Activated CD8-positive, alpha-beta T cell treated with anti-CD3 and anti-CD28 coated beads, Interleukin-2, amount 10 ng/mL, durations not matched to agents 7 days and 5 days (primary cell): ENCODE results near the gene GYG1. TPM values are rescaled to one million over a fixed set of nuclear protein-coding genes. Genes with fewer than 3 reads are reported as not detected.

ENCODE experiments used
- ATAC-seq: fragments of 150-1000 bp; cut with Tn5 transposase; one replicate; pipeline ENCODE4 v1.10.0; 2021; ENCODE audit warnings: moderate library complexity
- CTCF ChIA-PET: fragments of 350-600 bp; sonication (Branson Sonifier 250); formaldehyde crosslinking; loops from one replicate; lab custom pipeline; 2021; ENCODE audit warnings: antibody characterized with exemption; lab: Charles Lee
- POLR2A ChIA-PET: fragments of 350-600 bp; sonication (Branson Sonifier 250); formaldehyde crosslinking; loops from one replicate; lab custom pipeline; 2021; ENCODE audit warnings: antibody characterized with exemption; lab: Charles Lee
- DNase-seq: peaks from one replicate; pipeline ENCODE4 v3.0.0-alpha.2; 2020
- H3K27ac Mint-ChIP-seq: one replicate; pipeline ENCODE4 v1.8.0; 2021; ENCODE audit warnings: mild to moderate bottlenecking, mixed read lengths
- H3K27me3 Mint-ChIP-seq: one replicate; pipeline ENCODE4 v1.8.0; 2021; ENCODE audit warnings: low read depth, mixed read lengths
- H3K36me3 Mint-ChIP-seq: one replicate; pipeline ENCODE4 v1.8.0; 2021; ENCODE audit warnings: low read depth, mixed read lengths
- H3K4me1 Mint-ChIP-seq: one replicate; pipeline ENCODE4 v1.8.0; 2021; ENCODE audit warnings: low read depth, mixed read lengths
- H3K4me3 Mint-ChIP-seq: one replicate; pipeline ENCODE4 v1.8.0; 2021; ENCODE audit warnings: mild to moderate bottlenecking, mixed read lengths
- H3K9me3 Mint-ChIP-seq: one replicate; pipeline ENCODE4 v1.8.0; 2022; ENCODE audit warnings: mixed read lengths; ENCODE audit not compliant: insufficient read depth
- total RNA-seq, 2 experiments: library from RNA; stranded (reverse); gene quantifications; one replicate each; pipeline ENCODE4 v1.2.3, GENCODE V29; 2021

Gene GYG1
- total RNA-seq, 2 experiments from 2014 or later: 46.9 to 54.0 TPM

- Mint-ChIP-seq H3K4me3 (no peak overlapping the region), H3K4me1 (peaks cover 40% of the 10 kb centered on the region), H3K27ac (no peak overlapping the region), H3K9me3 (no peaks in the 10 kb centered on the region), H3K36me3 (peaks cover 56% of the 10 kb centered on the region), H3K27me3 (no peaks in the 10 kb centered on the region)
- CTCF ChIA-PET: no interaction called here
- POLR2A ChIA-PET: no interaction called here
- ATAC-seq (no peak), DNase-seq (no peak)
Measured at GRCh38 chr3:149005416-149005815, 14.1 kb downstream of the GYG1 start.

GRCh38 chr3:149007567-149008257 is 16.4 kb downstream of the GYG1 start:
- ChIA-PET POLR2A (interaction anchor here (2.1 to 3.1 kb wide), 2 partner anchors 9 to 15 kb away, joined by 9 to 17 read pairs; no protein-coding TSS in a partner anchor), CTCF (no interaction called here)
- Mint-ChIP-seq H3K27ac (no peak overlapping the region), H3K4me3 (no peak overlapping the region), H3K27me3 (no peaks in the 10 kb centered on the region), H3K36me3 (peaks cover 62% of the 10 kb centered on the region), H3K4me1 (peaks cover 53% of the 10 kb centered on the region), H3K9me3 (no peaks in the 10 kb centered on the region)
- ATAC-seq (no peak), DNase-seq (no peak)

GRCh38 chr3:149009732-149010131 is 18.4 kb downstream of the GYG1 start:
- peak overlapping the region; percentile 95 for H3K27ac Mint-ChIP-seq
- no peaks in the 10 kb centered on the region for H3K27me3 Mint-ChIP-seq
- H3K36me3 Mint-ChIP-seq: peaks cover 69% of the 10 kb centered on the region
- peak overlapping the region; percentile 18 for H3K4me3 Mint-ChIP-seq
- ChIA-PET CTCF (interaction anchor here (0.7 to 1.8 kb wide), 11 partner anchors 9 to 110 kb away, joined by 3 to 8 read pairs (median 3); partner anchors contain the start of gene GYG1), POLR2A (interaction anchor here (0.7 to 3.1 kb wide), 7 partner anchors 11 to 120 kb away, joined by 3 to 17 read pairs (median 4); partner anchors contain the start of gene HPS3)
- peaks cover 44% of the 10 kb centered on the region for H3K4me1 Mint-ChIP-seq
- DNase-seq (peak; percentile 86), ATAC-seq (peak; percentile 98)
- H3K9me3 Mint-ChIP-seq: no peaks in the 10 kb centered on the region

GRCh38 chr3:149010504-149010951 is 19.2 kb downstream of the GYG1 start:
- ChIA-PET CTCF (interaction anchor here (0.8 to 1.8 kb wide), 5 partner anchors 12 to 106 kb away, joined by 3 to 8 read pairs (median 4); no protein-coding TSS in a partner anchor), POLR2A (interaction anchor here (3.1 kb wide), 1 partner anchor 12 kb away, joined by 17 read pairs; no protein-coding TSS in a partner anchor)
- DNase-seq (no peak), ATAC-seq (no peak)
- Mint-ChIP-seq H3K36me3 (peaks cover 75% of the 10 kb centered on the region), H3K27me3 (no peaks in the 10 kb centered on the region), H3K9me3 (no peaks in the 10 kb centered on the region), H3K4me1 (peaks cover 52% of the 10 kb centered on the region), H3K4me3 (no peak overlapping the region), H3K27ac (peak overlapping the region; percentile 95)

GRCh38 chr3:149010966-149011365 is 19.6 kb downstream of the GYG1 start:
- H3K36me3 Mint-ChIP-seq: peaks cover 74% of the 10 kb centered on the region
- peaks cover 55% of the 10 kb centered on the region for H3K4me1 Mint-ChIP-seq
- no peak overlapping the region for H3K4me3 Mint-ChIP-seq
- CTCF ChIA-PET: no interaction called here
- peak overlapping the region; percentile 95 for H3K27ac Mint-ChIP-seq
- H3K27me3 Mint-ChIP-seq: no peaks in the 10 kb centered on the region
- DNase-seq (no peak), ATAC-seq (no peak)
- H3K9me3 Mint-ChIP-seq: no peaks in the 10 kb centered on the region
- POLR2A ChIA-PET: no interaction called here

- Mint-ChIP-seq H3K9me3 (no peaks in the 10 kb centered on the region), H3K27me3 (no peaks in the 10 kb centered on the region), H3K4me1 (peaks cover 60% of the 10 kb centered on the region), H3K4me3 (no peak overlapping the region), H3K27ac (no peak overlapping the region), H3K36me3 (peaks cover 78% of the 10 kb centered on the region)
- ATAC-seq: no peak
- ChIA-PET POLR2A (no interaction called here), CTCF (no interaction called here)
- DNase-seq: no peak
Measured at GRCh38 chr3:149011676-149012075, 20.3 kb downstream of the GYG1 start.

GRCh38 chr3:149013726-149014125 is 22.4 kb downstream of the GYG1 start:
- H3K27ac Mint-ChIP-seq: no peak overlapping the region

GRCh38 chr3:149015393-149015792 is 24.1 kb downstream of the GYG1 start:
- H3K4me3 Mint-ChIP-seq: no peak overlapping the region
- no peak overlapping the region for H3K27ac Mint-ChIP-seq
- ATAC-seq: no peak
- ChIA-PET POLR2A (no interaction called here), CTCF (no interaction called here)
- peaks cover 65% of the 10 kb centered on the region for H3K36me3 Mint-ChIP-seq
- no peaks in the 10 kb centered on the region for H3K9me3 Mint-ChIP-seq
- DNase-seq: no peak
- peaks cover 37% of the 10 kb centered on the region for H3K4me1 Mint-ChIP-seq
- H3K27me3 Mint-ChIP-seq: no peaks in the 10 kb centered on the region

More at GRCh38 chr3:149013726-149014125, 22.4 kb downstream of the GYG1 start:
- Mint-ChIP-seq H3K9me3 (no peaks in the 10 kb centered on the region), H3K4me1 (peaks cover 53% of the 10 kb centered on the region), H3K36me3 (peaks cover 73% of the 10 kb centered on the region), H3K4me3 (no peak overlapping the region), H3K27me3 (no peaks in the 10 kb centered on the region)
- DNase-seq: no peak
- ATAC-seq: no peak
- CTCF ChIA-PET: no interaction called here
- POLR2A ChIA-PET: no interaction called here

GRCh38 chr3:149016242-149016641 is 24.9 kb downstream of the GYG1 start:
- no peak for ATAC-seq

GRCh38 chr3:149016669-149017541 is 25.6 kb downstream of the GYG1 start:
- Mint-ChIP-seq H3K4me3 (no peak overlapping the region), H3K27ac (peak overlapping the region; percentile 74), H3K4me1 (peaks cover 28% of the 10 kb centered on the region), H3K27me3 (no peaks in the 10 kb centered on the region), H3K36me3 (peaks cover 62% of the 10 kb centered on the region), H3K9me3 (no peaks in the 10 kb centered on the region)
- POLR2A ChIA-PET: no interaction called here
- CTCF ChIA-PET: interaction anchor here (0.6 kb wide), 1 partner anchor 26 kb away, joined by 3 read pairs; no protein-coding TSS in a partner anchor
- DNase-seq (no peak), ATAC-seq (peak; percentile 63)

More at GRCh38 chr3:149016242-149016641, 24.9 kb downstream of the GYG1 start:
- Mint-ChIP-seq H3K4me1 (peaks cover 33% of the 10 kb centered on the region), H3K36me3 (peaks cover 64% of the 10 kb centered on the region), H3K27ac (peak overlapping the region; percentile 74), H3K9me3 (no peaks in the 10 kb centered on the region), H3K27me3 (no peaks in the 10 kb centered on the region), H3K4me3 (no peak overlapping the region)
- CTCF ChIA-PET: interaction anchor here (0.6 kb wide), 1 partner anchor 27 kb away, joined by 3 read pairs; no protein-coding TSS in a partner anchor
- POLR2A ChIA-PET: interaction anchor here (0.8 kb wide), 1 partner anchor 131 kb away, joined by 3 read pairs; no protein-coding TSS in a partner anchor
- DNase-seq: no peak

GRCh38 chr3:149018247-149018646 is 26.9 kb downstream of the GYG1 start:
- Mint-ChIP-seq H3K36me3 (peaks cover 64% of the 10 kb centered on the region), H3K27me3 (no peaks in the 10 kb centered on the region), H3K4me3 (no peak overlapping the region), H3K9me3 (no peaks in the 10 kb centered on the region), H3K4me1 (peaks cover 26% of the 10 kb centered on the region), H3K27ac (no peak overlapping the region)
- CTCF ChIA-PET: no interaction called here
- no peak for ATAC-seq
- POLR2A ChIA-PET: no interaction called here
- DNase-seq: no peak
